Fibroblast of lung (primary cell): Measurements from ENCODE around the gene SELENOI.
"Not testable (repeated sequence)": the region's sequence is repeated elsewhere in the genome, so short reads cannot be mapped to it uniquely, and the experiment has no call there.

ENCODE experiments used
- CTCF ChIP-seq, 2 donors: IDR thresholded peaks in 1 of 2; conservative IDR thresholded peaks in 1 of 2; 1 replicate in 1 of 2; 2 replicates in 1 of 2; pipeline ENCODE4 v1.5.1; 2011 to 2012; ENCODE audit warnings: low read length in 2 of 2, control low read depth in 1 of 2, inconsistent platforms in 1 of 2, low read depth in 1 of 2, mild to moderate bottlenecking in 1 of 2
- EZH2 ChIP-seq: IDR thresholded peaks from 2 replicates; pipeline ENCODE4 v1.5.1; 2012; ENCODE audit warnings: low read length, control low read depth, mild to moderate bottlenecking; ENCODE audit errors: missing control alignments

- TF ChIP-seq CTCF (conservative IDR thresholded peaks at IDR 0.05 in 1 of 2, IDR thresholded peaks at IDR 0.05 in 1 of 2; ENCODE audit: low read depth in 1 of 2, low read length in 2 of 2); EZH2: not testable (repeated sequence)
Observed at GRCh38 chr2:26305094-26305493, 40.8 kb upstream of the SELENOI start.
